ENCODE results near the gene KDM1B.
"Not testable (repeated sequence)": the region's sequence is repeated elsewhere in the genome, so short reads cannot be mapped to it uniquely, and the experiment has no call there.

The KDM1B gene

DNA sequence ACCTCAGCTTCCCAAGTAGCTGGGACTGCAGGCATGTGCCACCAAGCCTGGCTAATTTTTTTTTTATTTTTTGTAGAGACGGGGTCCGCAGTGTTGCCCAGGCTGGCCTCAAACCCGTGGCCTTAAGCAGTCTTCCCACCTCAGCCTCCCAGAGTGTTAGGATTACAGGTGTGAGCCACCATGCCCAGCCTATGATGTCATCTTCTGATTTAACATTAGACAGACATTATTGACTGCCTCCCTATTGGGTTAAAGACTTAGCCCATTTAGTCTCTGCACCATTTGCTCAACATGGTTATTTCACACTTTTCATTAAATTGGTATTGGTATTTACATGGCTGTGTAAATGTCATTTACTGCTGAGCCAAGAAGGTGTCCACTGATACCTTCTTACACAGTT, 63.0 kb downstream of the KDM1B start:
- Mint-ChIP-seq H3K27me3 (no peaks in the 10 kb centered on the region), H3K4me3 (no peak overlapping the region), H3K27ac (no peak overlapping the region), H3K36me3 (peaks cover 34% of the 10 kb centered on the region), H3K9me3 (ENCODE audit: low read depth) (no peaks in the 10 kb centered on the region), H3K4me1 (ENCODE audit: low read depth) (no peaks in the 10 kb centered on the region)

DNA sequence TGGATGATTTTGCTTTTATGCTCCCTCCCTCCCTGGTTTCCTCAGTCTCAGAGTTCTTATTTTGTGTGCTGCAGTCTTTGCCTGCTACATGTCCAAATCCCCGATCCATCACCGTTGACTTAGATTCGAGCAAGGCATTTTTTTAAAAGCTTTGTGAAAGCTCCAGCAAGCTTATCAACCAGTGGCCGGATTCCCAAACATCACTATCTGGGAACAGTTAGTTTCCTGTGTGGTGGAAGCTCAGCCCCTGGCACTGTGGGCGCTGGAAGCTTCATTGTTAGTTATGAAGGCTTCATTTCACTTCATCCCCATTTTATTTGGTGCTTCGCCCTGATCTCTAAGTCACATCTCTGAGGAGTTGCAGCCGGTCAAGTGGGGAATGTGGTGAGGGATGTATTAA, 64.4 kb downstream of the KDM1B start:
- Mint-ChIP-seq H3K27ac (peak overlapping the region; percentile 37), H3K36me3 (peaks cover 27% of the 10 kb centered on the region), H3K9me3 (ENCODE audit: low read depth) (no peaks in the 10 kb centered on the region), H3K4me3 (no peak overlapping the region), H3K4me1 (ENCODE audit: low read depth) (no peaks in the 10 kb centered on the region), H3K27me3 (no peaks in the 10 kb centered on the region)

DNA sequence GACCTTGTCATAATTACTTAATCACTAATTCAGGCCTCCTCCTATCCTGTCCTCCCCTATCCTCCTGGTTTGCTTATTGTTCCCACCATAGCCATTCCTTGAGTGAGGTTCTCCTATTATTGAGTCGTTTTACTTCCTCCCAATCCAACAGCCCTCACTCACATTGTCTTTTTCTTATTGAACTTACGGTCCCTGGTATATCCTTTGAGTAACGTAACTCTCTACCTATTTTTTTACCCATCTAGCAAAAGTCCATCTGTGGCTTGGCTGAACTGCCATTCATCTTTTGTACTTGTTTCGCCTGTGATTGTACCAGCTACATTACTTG, 66.0 kb downstream of the KDM1B start:
- Mint-ChIP-seq H3K4me3 (no peak overlapping the region), H3K4me1 (ENCODE audit: low read depth) (no peaks in the 10 kb centered on the region), H3K27ac (peak overlapping the region; percentile 28), H3K27me3 (no peaks in the 10 kb centered on the region), H3K36me3 (peaks cover 25% of the 10 kb centered on the region), H3K9me3 (ENCODE audit: low read depth) (no peaks in the 10 kb centered on the region)

DNA sequence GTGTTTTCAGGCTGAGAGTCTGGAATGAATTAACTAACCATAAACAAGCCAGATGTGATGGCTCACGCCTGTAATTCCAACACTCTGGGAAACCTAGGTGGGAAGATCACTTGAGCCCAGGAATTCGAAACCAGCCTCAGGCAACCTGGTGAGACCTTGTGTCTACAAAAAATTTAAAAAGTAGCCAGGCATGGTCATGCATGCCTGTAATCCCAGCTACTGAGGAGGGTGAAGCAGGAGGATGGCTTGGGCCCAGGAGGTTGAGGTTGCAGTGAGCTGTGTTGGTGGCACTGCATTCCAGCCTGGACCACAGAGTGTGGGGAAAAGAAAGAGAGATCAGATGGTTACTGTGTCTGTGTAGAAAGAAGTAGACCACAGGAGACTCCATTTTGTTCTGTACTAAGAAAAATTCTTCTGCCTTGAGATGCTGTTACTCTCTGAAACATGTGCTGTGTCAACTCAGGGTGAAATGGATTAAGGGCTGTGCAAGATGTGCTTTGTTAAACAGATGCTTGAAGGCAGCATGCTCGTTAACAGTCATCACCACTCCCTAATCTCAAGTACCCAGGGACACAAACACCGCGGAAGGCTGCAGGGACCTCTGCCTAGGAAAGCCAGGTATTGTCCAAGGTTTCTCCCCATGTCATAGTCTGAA, 71.4 kb downstream of the KDM1B start:
- H3K27me3 Mint-ChIP-seq; H3K4me1 Mint-ChIP-seq (ENCODE audit: low read depth); H3K9me3 Mint-ChIP-seq (ENCODE audit: low read depth); H3K27ac Mint-ChIP-seq; H3K4me3 Mint-ChIP-seq: not testable (repeated sequence)
- H3K36me3 Mint-ChIP-seq, result peaks cover 25% of the 10 kb centered on the region

DNA sequence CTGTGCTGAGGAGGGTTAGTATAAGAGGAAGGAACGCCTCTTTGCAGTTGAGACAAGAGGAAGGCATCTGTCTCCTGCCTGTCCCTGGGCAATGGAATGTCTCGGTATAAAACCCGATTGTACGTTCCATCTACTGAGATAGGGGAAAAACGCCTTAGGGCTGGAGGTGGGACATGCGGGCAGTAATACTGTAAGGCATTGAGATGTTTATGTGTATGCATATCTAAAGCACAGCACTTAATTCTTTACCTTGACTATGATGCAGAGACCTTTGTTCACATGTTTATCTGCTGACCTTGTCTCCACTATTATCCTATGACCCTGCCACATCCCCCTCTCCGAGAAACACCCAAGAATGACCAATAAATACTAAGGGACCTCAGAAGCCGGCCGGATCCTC, 71.9 kb downstream of the KDM1B start:
- not testable (repeated sequence) for H3K27ac Mint-ChIP-seq; H3K27me3 Mint-ChIP-seq; H3K4me3 Mint-ChIP-seq; H3K4me1 Mint-ChIP-seq (ENCODE audit: low read depth)
- H3K36me3 Mint-ChIP-seq, result peaks cover 27% of the 10 kb centered on the region
- peaks cover 12% of the 10 kb centered on the region for H3K9me3 Mint-ChIP-seq (ENCODE audit: low read depth)

DNA sequence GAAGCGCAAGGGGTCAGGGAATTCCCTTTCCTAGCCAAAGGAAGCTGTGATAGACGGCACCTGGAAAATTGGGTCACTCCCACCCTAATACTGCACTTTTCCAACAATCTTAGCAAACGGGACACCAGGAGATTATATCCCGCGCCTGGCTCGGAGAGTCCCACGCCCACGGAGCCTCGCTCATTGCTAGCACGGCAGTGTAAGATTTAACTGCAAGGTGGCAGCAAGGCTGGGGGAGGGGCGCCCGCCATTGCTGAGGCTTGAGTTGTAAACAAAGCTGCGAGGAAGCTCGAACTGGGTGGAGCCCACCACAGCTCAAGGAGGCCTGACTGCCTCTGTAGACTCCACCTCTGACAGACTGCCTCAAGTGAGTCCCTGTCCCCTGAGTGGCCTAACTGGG, 73.4 kb downstream of the KDM1B start:
- not testable (repeated sequence) for H3K27me3 Mint-ChIP-seq, H3K4me3 Mint-ChIP-seq, H3K27ac Mint-ChIP-seq

DNA sequence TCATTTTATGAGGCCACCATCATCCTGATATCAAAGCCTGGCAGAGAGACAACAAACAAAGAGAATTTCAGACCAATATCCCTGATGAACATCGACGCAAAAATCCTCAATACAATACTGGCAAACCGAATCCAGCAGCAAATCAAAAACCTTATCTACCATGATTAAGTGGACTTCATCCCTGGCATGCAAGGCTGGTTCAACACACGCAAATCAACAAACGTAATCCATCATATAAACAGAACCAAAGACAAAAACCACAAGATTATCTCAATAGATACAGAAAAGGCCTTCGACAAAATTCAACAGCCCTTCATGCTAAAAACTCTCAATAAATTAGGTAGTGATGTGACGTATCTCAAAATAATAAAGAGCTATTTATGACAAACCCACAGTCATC, 76.6 kb downstream of the KDM1B start:
- not testable (repeated sequence) for H3K4me3 Mint-ChIP-seq; H3K4me1 Mint-ChIP-seq (ENCODE audit: low read depth); H3K27me3 Mint-ChIP-seq; H3K27ac Mint-ChIP-seq
- Mint-ChIP-seq H3K9me3 (ENCODE audit: low read depth) (peaks cover 20% of the 10 kb centered on the region), H3K36me3 (peaks cover 59% of the 10 kb centered on the region)

More for the DNA sequence above, 73.4 kb downstream of the KDM1B start:
- H3K9me3 Mint-ChIP-seq (ENCODE audit: low read depth), result peaks cover 12% of the 10 kb centered on the region
- H3K36me3 Mint-ChIP-seq, result peaks cover 39% of the 10 kb centered on the region
- H3K4me1 Mint-ChIP-seq (ENCODE audit: low read depth), result not testable (repeated sequence)

DNA sequence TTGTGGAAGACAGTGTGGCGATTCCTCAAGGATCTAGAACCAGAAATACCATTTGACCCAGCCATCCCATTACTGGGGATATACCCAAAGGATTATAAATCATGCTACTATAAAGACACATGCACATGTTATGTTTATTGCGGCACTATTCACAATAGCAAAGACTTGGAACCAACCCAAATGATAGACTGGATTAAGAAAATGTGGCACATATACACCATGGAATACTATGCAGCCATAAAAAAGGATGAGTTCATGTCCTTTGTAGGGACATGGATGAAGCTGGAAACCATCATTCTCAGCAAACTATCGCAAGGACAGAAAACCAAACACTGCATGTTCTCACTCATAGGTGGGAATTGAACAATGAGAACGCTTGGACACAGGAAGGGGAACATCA, 78.5 kb downstream of the KDM1B start:
- not testable (repeated sequence) for H3K4me3 Mint-ChIP-seq; H3K27ac Mint-ChIP-seq; H3K4me1 Mint-ChIP-seq (ENCODE audit: low read depth); H3K27me3 Mint-ChIP-seq
- peaks cover 20% of the 10 kb centered on the region for H3K9me3 Mint-ChIP-seq (ENCODE audit: low read depth)
- peaks cover 60% of the 10 kb centered on the region for H3K36me3 Mint-ChIP-seq

DNA sequence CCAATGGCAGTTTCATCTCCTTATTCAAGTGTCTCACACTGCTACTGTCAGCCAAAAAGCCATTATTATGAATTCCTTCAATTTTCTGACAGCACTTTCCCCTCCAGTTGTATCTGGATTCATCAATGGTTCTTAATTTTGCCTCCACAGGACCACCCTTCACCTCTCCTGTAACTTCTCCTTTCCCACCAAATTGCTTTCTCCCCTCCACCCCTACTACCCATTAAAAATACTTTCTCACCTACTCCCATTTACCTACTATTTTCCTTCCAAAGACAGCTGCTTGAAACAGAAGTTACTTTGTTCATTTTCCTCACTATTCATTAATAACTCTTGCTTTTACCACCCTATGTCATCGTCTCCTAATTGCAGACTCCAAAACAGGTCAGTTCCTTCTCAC, 79.3 kb downstream of the KDM1B start:
- H3K27ac Mint-ChIP-seq, result no peak overlapping the region

DNA sequence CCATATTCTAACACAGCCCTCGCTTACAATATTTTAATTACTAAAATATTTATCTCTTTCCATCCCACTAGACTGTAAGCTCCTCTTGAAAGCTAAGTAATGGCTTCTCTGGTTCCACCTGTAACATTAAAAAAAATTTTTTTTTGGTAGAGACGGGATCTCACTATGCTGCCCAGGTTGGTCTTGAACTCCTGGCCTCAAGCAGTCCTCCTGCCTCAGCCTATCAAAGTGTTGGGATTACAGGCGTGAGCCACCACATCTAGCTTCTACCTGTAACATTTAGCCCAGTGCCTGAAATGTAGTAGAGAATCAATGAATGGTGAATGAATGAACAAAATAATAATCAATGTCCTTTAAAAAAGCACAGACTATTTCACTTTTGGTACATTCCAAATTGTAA, 80.3 kb downstream of the KDM1B start:
- peaks cover 15% of the 10 kb centered on the region for H3K9me3 Mint-ChIP-seq (ENCODE audit: low read depth)
- H3K27ac Mint-ChIP-seq, result no peak overlapping the region
- peaks cover 48% of the 10 kb centered on the region for H3K36me3 Mint-ChIP-seq
- H3K4me3 Mint-ChIP-seq, result no peak overlapping the region
- no peaks in the 10 kb centered on the region for H3K27me3 Mint-ChIP-seq
- H3K4me1 Mint-ChIP-seq (ENCODE audit: low read depth), result no peaks in the 10 kb centered on the region

More for the DNA sequence above, 79.3 kb downstream of the KDM1B start:
- no peaks in the 10 kb centered on the region for H3K4me1 Mint-ChIP-seq (ENCODE audit: low read depth)
- H3K27me3 Mint-ChIP-seq, result no peaks in the 10 kb centered on the region
- H3K36me3 Mint-ChIP-seq, result peaks cover 54% of the 10 kb centered on the region
- peaks cover 17% of the 10 kb centered on the region for H3K9me3 Mint-ChIP-seq (ENCODE audit: low read depth)
- H3K4me3 Mint-ChIP-seq, result no peak overlapping the region

DNA sequence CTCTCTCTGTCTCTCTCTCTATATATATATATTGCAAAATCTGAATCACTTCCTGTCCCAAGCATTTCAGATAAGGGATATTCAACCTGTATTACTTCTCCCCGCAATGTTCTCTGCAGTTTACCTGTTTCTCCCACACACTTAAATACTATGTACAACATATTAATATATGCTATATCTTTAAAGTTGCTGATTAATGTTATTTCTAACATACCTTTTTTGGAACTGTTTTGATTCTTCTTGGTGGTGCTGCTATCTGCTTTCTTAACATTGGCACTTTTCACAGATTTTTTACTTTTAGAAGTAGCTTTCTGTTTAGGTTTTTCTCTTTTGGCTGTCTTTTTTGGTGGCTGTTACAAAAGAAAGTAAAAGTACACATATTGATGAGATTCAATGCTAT, 81.9 kb downstream of the KDM1B start:
- no peaks in the 10 kb centered on the region for H3K27me3 Mint-ChIP-seq
- H3K36me3 Mint-ChIP-seq, result peaks cover 35% of the 10 kb centered on the region
- H3K27ac Mint-ChIP-seq, result no peak overlapping the region
- no peak overlapping the region for H3K4me3 Mint-ChIP-seq
- peaks cover 13% of the 10 kb centered on the region for H3K4me1 Mint-ChIP-seq (ENCODE audit: low read depth)
- peaks cover 8% of the 10 kb centered on the region for H3K9me3 Mint-ChIP-seq (ENCODE audit: low read depth)

DNA sequence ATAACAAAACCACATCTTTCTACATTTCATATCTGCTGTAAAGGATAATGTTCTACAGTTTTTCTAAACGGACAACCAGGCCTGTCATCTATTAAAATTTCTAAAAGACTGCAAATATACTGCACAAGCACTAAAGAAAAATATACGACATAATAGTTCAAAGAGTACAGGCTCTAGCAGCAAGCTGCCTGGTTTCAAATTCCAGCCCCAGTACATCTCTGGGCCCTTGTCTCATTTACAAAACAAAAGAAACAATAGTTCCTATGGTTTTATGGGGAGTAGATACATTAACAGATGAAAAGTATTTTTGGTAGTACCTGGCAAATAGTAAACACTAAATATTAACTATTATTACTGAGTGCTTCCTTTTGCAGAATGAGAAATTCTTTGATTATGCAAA, 85.0 kb downstream of the KDM1B start:
- Mint-ChIP-seq H3K27me3 (no peaks in the 10 kb centered on the region), H3K27ac (no peak overlapping the region), H3K4me1 (ENCODE audit: low read depth) (peaks cover 30% of the 10 kb centered on the region), H3K36me3 (peaks cover 33% of the 10 kb centered on the region), H3K4me3 (no peak overlapping the region), H3K9me3 (ENCODE audit: low read depth) (no peaks in the 10 kb centered on the region)

DNA sequence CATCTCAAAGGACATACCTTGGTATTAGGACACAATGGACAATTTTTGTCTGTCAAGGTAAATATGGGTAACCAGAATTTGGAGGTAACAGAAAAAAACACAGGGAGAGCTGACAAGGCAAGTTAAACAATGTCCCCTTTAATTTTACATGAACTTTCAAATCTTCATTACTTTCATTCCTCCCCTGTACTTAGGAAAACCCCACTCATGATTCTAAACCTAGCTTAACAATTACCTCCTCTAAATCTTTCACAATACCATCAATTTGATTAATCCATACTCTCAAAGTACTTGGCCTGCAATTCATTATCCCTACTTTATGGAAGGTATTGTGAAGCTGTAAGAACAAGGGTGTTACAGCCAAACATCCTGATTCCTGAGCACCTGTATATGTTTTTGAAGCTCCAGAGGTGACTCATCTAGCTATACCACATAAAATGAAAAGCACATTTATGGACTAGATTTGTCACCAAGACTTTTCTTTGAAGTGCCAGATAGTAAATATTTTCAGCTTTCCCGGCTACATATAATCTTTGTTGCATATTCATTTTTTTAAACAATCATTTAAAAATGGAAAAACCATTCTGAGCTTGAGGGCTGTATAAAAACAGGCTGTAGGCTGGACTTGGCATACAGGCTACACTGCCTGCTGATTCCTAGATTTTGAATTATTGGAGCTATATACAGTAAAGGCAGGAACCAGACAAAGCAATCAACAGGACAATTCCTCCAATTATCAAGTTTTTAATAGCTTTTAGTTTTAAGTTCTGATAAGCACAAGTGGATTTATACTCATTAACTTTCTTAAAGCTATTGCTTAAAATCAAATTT, 86.2 kb downstream of the KDM1B start:
- peak overlapping the region; percentile 2 for H3K27ac Mint-ChIP-seq
- H3K27me3 Mint-ChIP-seq, result no peaks in the 10 kb centered on the region
- H3K36me3 Mint-ChIP-seq, result peaks cover 31% of the 10 kb centered on the region
- H3K4me3 Mint-ChIP-seq, result peak overlapping the region; percentile 21
- H3K9me3 Mint-ChIP-seq (ENCODE audit: low read depth), result peaks cover 7% of the 10 kb centered on the region
- H3K4me1 Mint-ChIP-seq (ENCODE audit: low read depth), result peaks cover 42% of the 10 kb centered on the region

DNA sequence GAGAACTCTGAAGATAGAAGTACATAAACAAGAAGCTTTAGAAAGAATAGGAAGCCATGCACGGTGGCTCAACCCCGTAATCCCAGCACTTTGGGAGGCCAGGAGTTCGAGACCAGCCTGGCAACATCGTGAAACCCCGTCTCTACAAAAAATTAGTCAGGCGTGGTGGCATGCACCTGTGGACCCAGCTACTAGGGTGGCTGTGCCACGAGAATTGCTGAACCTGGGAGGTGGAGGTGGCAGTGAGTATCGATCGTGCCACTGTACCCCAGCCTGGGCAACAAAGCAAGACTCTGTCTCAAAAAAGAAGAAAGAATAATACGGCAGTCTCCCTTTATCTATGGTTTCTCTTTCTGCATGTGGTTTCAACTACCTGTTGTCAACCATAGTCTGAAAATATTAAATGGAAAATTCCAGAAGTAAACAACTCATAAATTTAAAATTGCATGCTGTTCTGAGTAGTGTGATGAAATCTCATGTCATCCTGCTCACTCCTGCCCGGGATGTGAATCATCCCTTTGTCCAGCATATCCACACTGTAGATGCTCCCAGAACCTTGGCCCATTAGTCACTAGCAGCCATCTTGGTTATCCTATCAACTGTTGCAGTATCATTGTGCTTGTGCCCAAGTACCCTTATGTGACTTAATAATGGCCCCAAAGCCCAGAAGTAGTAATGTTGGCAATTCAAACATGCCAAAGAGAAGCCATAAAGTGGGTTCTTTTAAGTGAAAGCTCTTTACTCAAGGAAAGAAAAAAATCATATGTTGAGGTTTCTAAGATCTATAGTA, 87.0 kb downstream of the KDM1B start:
- Mint-ChIP-seq H3K9me3 (ENCODE audit: low read depth) (peaks cover 7% of the 10 kb centered on the region), H3K27ac (peak overlapping the region; percentile 59), H3K27me3 (no peaks in the 10 kb centered on the region), H3K36me3 (peaks cover 38% of the 10 kb centered on the region), H3K4me1 (ENCODE audit: low read depth) (peaks cover 47% of the 10 kb centered on the region), H3K4me3 (peak overlapping the region; percentile 6)

DNA sequence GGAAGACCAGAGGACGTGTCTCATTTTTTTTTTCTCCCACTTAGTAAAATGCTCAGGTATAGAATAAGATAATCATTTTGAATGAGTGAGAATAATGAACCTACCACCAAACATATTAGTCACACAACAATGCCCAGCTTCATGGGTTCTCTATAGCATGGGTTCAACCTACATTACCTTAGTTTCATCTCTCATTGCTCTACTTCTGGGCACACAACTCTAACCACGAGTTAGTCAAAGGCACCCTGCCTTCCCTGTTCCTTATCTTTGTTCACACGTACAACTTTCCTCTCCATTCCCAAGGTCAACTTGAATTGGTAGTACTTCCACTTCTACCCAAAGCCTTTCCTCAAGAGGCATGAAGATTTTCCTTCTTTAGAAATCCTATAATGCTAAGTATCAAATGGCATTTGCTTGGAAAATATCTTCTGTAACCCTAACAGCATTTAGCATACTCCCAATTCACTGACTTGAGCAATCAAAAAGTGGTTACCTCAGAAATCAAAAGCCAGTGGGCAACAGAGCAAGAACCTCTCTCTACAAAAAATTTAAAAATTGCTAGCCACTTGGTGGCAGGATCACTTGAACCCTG, 88.2 kb downstream of the KDM1B start:
- no peak overlapping the region for H3K4me3 Mint-ChIP-seq
- peaks cover 7% of the 10 kb centered on the region for H3K9me3 Mint-ChIP-seq (ENCODE audit: low read depth)
- no peaks in the 10 kb centered on the region for H3K27me3 Mint-ChIP-seq
- peaks cover 49% of the 10 kb centered on the region for H3K4me1 Mint-ChIP-seq (ENCODE audit: low read depth)
- peak overlapping the region; percentile 7 for H3K27ac Mint-ChIP-seq
- peaks cover 40% of the 10 kb centered on the region for H3K36me3 Mint-ChIP-seq
